ENCODE measurements around the gene FRMD8.
A peak's percentile ranks its signal among the peaks of the same experiment; 100 is the strongest.

FRMD8 gene

GRCh38 chr11:65354265-65355012 lies 32.0 kb upstream of the FRMD8 start, which contains the start of gene TIGD3:
TIGD3 (plus strand) TSS chr11:65354751; CDS start chr11:65355809, 1,058 bp downstream.
- Histone ChIP-seq H3K9ac (ENCODE audit: insufficient read length) (peak within 1 kb of the TSS; percentile 65), H3K27ac (no peak within 1 kb of the TSS; the same call in 1 of the 2 replicates)

GRCh38 chr11:65355013-65355775 lies 31.2 kb upstream of the FRMD8 start:
- no peak for TF ChIP-seq EZH2 (IDR thresholded peaks at IDR 0.05)
- TF ChIP-seq POLR2AphosphoS5 (IDR thresholded peaks at IDR 0.05; ENCODE audit: borderline replicate concordance, low read depth, low read length) = no peak
- no peak for TF ChIP-seq FOXP2 (optimal IDR thresholded peaks at IDR 0.05; ENCODE audit: control extremely low read depth, extremely low read length, insufficient read depth)
- H3K9ac ChIP-seq (ENCODE audit: insufficient read length) = peak overlapping the region; percentile 65

More at GRCh38 chr11:65354265-65355012, 32.0 kb upstream of the FRMD8 start, which contains the start of gene TIGD3:
- TF ChIP-seq POLR2AphosphoS5 (IDR thresholded peaks at IDR 0.05; ENCODE audit: borderline replicate concordance, low read depth, low read length) = peak; percentile 49; the same call in 1 of the 2 replicates
- no peak for TF ChIP-seq FOXP2 (optimal IDR thresholded peaks at IDR 0.05; ENCODE audit: control extremely low read depth, extremely low read length, insufficient read depth)
- TF ChIP-seq EZH2 (IDR thresholded peaks at IDR 0.05) = no peak
- Histone ChIP-seq H3K9me3 (ENCODE audit: low read depth, low read length) (no peaks in the 10 kb centered on the region), H3K36me3 (ENCODE audit: insufficient read depth, low read length) (peaks cover 25% of the 10 kb centered on the region), H3K4me3 (peak within 1 kb of the TSS; percentile 85)
- DNase-seq (ENCODE audit: low read depth, low spot score) = no peak

GRCh38 chr11:65355776-65356393 lies 30.6 kb upstream of the FRMD8 start:
- DNase-seq (ENCODE audit: low read depth, low spot score) = no peak
- no peak overlapping the region for H3K27ac ChIP-seq

More at GRCh38 chr11:65355013-65355775, 31.2 kb upstream of the FRMD8 start:
- H3K9me3 ChIP-seq (ENCODE audit: low read depth, low read length) = no peaks in the 10 kb centered on the region
- H3K4me3 ChIP-seq = peak overlapping the region; percentile 85
- DNase-seq (ENCODE audit: low read depth, low spot score) = no peak
- H3K36me3 ChIP-seq (ENCODE audit: insufficient read depth, low read length) = peaks cover 25% of the 10 kb centered on the region
- no peak overlapping the region for H3K27ac ChIP-seq

GRCh38 chr11:65356394-65356972 lies 30.0 kb upstream of the FRMD8 start:
- no peak for TF ChIP-seq FOXP2 (optimal IDR thresholded peaks at IDR 0.05; ENCODE audit: control extremely low read depth, extremely low read length, insufficient read depth)
- no peak for TF ChIP-seq POLR2AphosphoS5 (IDR thresholded peaks at IDR 0.05; ENCODE audit: borderline replicate concordance, low read depth, low read length)
- no peak for TF ChIP-seq EZH2 (IDR thresholded peaks at IDR 0.05)
- no peak overlapping the region for H3K9ac ChIP-seq (ENCODE audit: insufficient read length)
- DNase-seq (ENCODE audit: low read depth, low spot score) = no peak
- H3K27ac ChIP-seq = no peak overlapping the region
- H3K9me3 ChIP-seq (ENCODE audit: low read depth, low read length) = no peaks in the 10 kb centered on the region
- H3K4me3 ChIP-seq = no peak overlapping the region
- peaks cover 18% of the 10 kb centered on the region for H3K36me3 ChIP-seq (ENCODE audit: insufficient read depth, low read length)

More at GRCh38 chr11:65355776-65356393, 30.6 kb upstream of the FRMD8 start:
- H3K9ac ChIP-seq (ENCODE audit: insufficient read length) = no peak overlapping the region
- H3K9me3 ChIP-seq (ENCODE audit: low read depth, low read length) = no peaks in the 10 kb centered on the region
- no peak for TF ChIP-seq EZH2 (IDR thresholded peaks at IDR 0.05)
- TF ChIP-seq POLR2AphosphoS5 (IDR thresholded peaks at IDR 0.05; ENCODE audit: borderline replicate concordance, low read depth, low read length) = no peak
- TF ChIP-seq FOXP2 (optimal IDR thresholded peaks at IDR 0.05; ENCODE audit: control extremely low read depth, extremely low read length, insufficient read depth) = no peak
- H3K36me3 ChIP-seq (ENCODE audit: insufficient read depth, low read length) = peaks cover 24% of the 10 kb centered on the region
- no peak overlapping the region for H3K4me3 ChIP-seq

- no peak for DNase-seq (ENCODE audit: low read depth, low spot score)
- H3K36me3 ChIP-seq (ENCODE audit: insufficient read depth, low read length) = peaks cover 3% of the 10 kb centered on the region; the same call in 1 of the 2 replicates
- H3K27ac ChIP-seq = no peak overlapping the region
- H3K9ac ChIP-seq (ENCODE audit: insufficient read length) = no peak overlapping the region
- TF ChIP-seq POLR2AphosphoS5 (IDR thresholded peaks at IDR 0.05; ENCODE audit: borderline replicate concordance, low read depth, low read length) (no peak), EZH2 (IDR thresholded peaks at IDR 0.05) (no peak), FOXP2 (optimal IDR thresholded peaks at IDR 0.05; ENCODE audit: control extremely low read depth, extremely low read length, insufficient read depth) (no peak)
- no peak overlapping the region for H3K4me3 ChIP-seq
- H3K9me3 ChIP-seq (ENCODE audit: low read depth, low read length) = no peaks in the 10 kb centered on the region
Observed at GRCh38 chr11:65357856-65358356, 28.5 kb upstream of the FRMD8 start.

- TF ChIP-seq FOXP2 (optimal IDR thresholded peaks at IDR 0.05; ENCODE audit: control extremely low read depth, extremely low read length, insufficient read depth) = no peak
- TF ChIP-seq EZH2 (IDR thresholded peaks at IDR 0.05) = no peak
- no peak for TF ChIP-seq POLR2AphosphoS5 (IDR thresholded peaks at IDR 0.05; ENCODE audit: borderline replicate concordance, low read depth, low read length)
- no peak overlapping the region for H3K9ac ChIP-seq (ENCODE audit: insufficient read length)
- no peak for DNase-seq (ENCODE audit: low read depth, low spot score)
Observed at GRCh38 chr11:65362320-65362931, 24.0 kb upstream of the FRMD8 start.

GRCh38 chr11:65362966-65363365 lies 23.5 kb upstream of the FRMD8 start:
- H3K9ac ChIP-seq (ENCODE audit: insufficient read length) = no peak overlapping the region
- TF ChIP-seq POLR2AphosphoS5 (IDR thresholded peaks at IDR 0.05; ENCODE audit: borderline replicate concordance, low read depth, low read length) (no peak), EZH2 (IDR thresholded peaks at IDR 0.05) (no peak), FOXP2 (optimal IDR thresholded peaks at IDR 0.05; ENCODE audit: control extremely low read depth, extremely low read length, insufficient read depth) (no peak)
- no peak for DNase-seq (ENCODE audit: low read depth, low spot score)
- H3K9me3 ChIP-seq (ENCODE audit: low read depth, low read length) = no peaks in the 10 kb centered on the region
- no peaks in the 10 kb centered on the region for H3K36me3 ChIP-seq (ENCODE audit: insufficient read depth, low read length)
- H3K27ac ChIP-seq = no peak overlapping the region
- H3K4me3 ChIP-seq = no peak overlapping the region

More at GRCh38 chr11:65362320-65362931, 24.0 kb upstream of the FRMD8 start:
- H3K9me3 ChIP-seq (ENCODE audit: low read depth, low read length) = no peaks in the 10 kb centered on the region
- H3K36me3 ChIP-seq (ENCODE audit: insufficient read depth, low read length) = no peaks in the 10 kb centered on the region
- no peak overlapping the region for H3K27ac ChIP-seq
- H3K4me3 ChIP-seq = no peak overlapping the region

All from SK-N-MC (cell line).